GM19043 (cell line): ENCODE measurements around the gene POLD3.
"Not testable (repeated sequence)": the region's sequence is repeated elsewhere in the genome, so short reads cannot be mapped to it uniquely, and the experiment has no call there.

Experiments used
- ATAC-seq: cut with Tn5 transposase; IDR thresholded peaks from one replicate; pipeline ENCODE4 v1.9.1; 2021; ENCODE audit warnings: low read depth; ENCODE audit not compliant: unreplicated experiment

POLD3 gene

GRCh38 chr11:74579577-74580270 lies 12.7 kb upstream of the POLD3 start:
- ATAC-seq = no peak

- ATAC-seq = no peak
These were observed 10.3 kb upstream of the POLD3 start for GRCh38 chr11:74581954-74582547.

- no peak for ATAC-seq
These were observed 9.3 kb upstream of the POLD3 start for GRCh38 chr11:74583024-74583624.

- ATAC-seq = not testable (repeated sequence)
These were observed 1.9 kb upstream of the POLD3 start for GRCh38 chr11:74590492-74590891.

GRCh38 chr11:74592063-74592440 lies 330 bp upstream of the POLD3 start:
- no peak for ATAC-seq

- ATAC-seq = no peak
These were observed 1.1 kb downstream of the POLD3 start for GRCh38 chr11:74593463-74593862.

GRCh38 chr11:74602637-74603556 lies 10.5 kb downstream of the POLD3 start:
- no peak for ATAC-seq

GRCh38 chr11:74603845-74604244 lies 11.5 kb downstream of the POLD3 start:
- ATAC-seq = no peak

GRCh38 chr11:74604311-74604710 lies 11.9 kb downstream of the POLD3 start:
- no peak for ATAC-seq

GRCh38 chr11:74605403-74605802 lies 13.0 kb downstream of the POLD3 start:
- ATAC-seq = no peak

GRCh38 chr11:74608431-74608830 lies 16.0 kb downstream of the POLD3 start:
- ATAC-seq = no peak

- no peak for ATAC-seq
These were observed 19.0 kb downstream of the POLD3 start for GRCh38 chr11:74611369-74611861.

GRCh38 chr11:74612877-74613276 lies 20.5 kb downstream of the POLD3 start:
- no peak for ATAC-seq

GRCh38 chr11:74615311-74615710 lies 22.9 kb downstream of the POLD3 start:
- no peak for ATAC-seq

- ATAC-seq = no peak
These were observed 23.6 kb downstream of the POLD3 start for GRCh38 chr11:74615988-74616387.

GRCh38 chr11:74620531-74620930 lies 28.1 kb downstream of the POLD3 start:
- ATAC-seq = no peak

GRCh38 chr11:74626130-74626529 lies 33.7 kb downstream of the POLD3 start:
- no peak for ATAC-seq

GRCh38 chr11:74626604-74627003 lies 34.2 kb downstream of the POLD3 start:
- no peak for ATAC-seq

GRCh38 chr11:74627381-74627780 lies 35.0 kb downstream of the POLD3 start:
- ATAC-seq = no peak

GRCh38 chr11:74630043-74630442 lies 37.7 kb downstream of the POLD3 start:
- no peak for ATAC-seq
